22Rv1 (cell line): ENCODE measurements around the gene ATP2B2.

ENCODE experiments used
- ZFX ChIP-seq: fragments of 450-650 bp; IDR thresholded peaks from 2 replicates; pipeline ENCODE4 v1.6.1; 2017; ENCODE audit warnings: antibody characterized with exemption, borderline replicate concordance
- TF ChIP-seq, protein P1 (sequence below): fragments of 450-650 bp; IDR thresholded peaks from 2 replicates; pipeline ENCODE4 v1.5.1; 2017; ENCODE audit warnings: mild to moderate bottlenecking

- TF ChIP-seq, protein P1, sequence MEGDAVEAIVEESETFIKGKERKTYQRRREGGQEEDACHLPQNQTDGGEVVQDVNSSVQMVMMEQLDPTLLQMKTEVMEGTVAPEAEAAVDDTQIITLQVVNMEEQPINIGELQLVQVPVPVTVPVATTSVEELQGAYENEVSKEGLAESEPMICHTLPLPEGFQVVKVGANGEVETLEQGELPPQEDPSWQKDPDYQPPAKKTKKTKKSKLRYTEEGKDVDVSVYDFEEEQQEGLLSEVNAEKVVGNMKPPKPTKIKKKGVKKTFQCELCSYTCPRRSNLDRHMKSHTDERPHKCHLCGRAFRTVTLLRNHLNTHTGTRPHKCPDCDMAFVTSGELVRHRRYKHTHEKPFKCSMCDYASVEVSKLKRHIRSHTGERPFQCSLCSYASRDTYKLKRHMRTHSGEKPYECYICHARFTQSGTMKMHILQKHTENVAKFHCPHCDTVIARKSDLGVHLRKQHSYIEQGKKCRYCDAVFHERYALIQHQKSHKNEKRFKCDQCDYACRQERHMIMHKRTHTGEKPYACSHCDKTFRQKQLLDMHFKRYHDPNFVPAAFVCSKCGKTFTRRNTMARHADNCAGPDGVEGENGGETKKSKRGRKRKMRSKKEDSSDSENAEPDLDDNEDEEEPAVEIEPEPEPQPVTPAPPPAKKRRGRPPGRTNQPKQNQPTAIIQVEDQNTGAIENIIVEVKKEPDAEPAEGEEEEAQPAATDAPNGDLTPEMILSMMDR = no peak
- no peak for TF ChIP-seq ZFX
Measured at GRCh38 chr3:10508235-10508618, 2.8 kb upstream of the ATP2B2 start.
